HG03442 (cell line): ENCODE data around the gene INPP4B.
"Not testable (repeated sequence)": the region's sequence is repeated elsewhere in the genome, so short reads cannot be mapped to it uniquely, and the experiment has no call there.

ENCODE experiments used
- ATAC-seq: cut with Tn5 transposase; IDR thresholded peaks from one replicate; pipeline ENCODE4 v1.9.1; 2021; ENCODE audit warnings: mild to moderate bottlenecking, moderate library complexity; ENCODE audit not compliant: unreplicated experiment

Gene INPP4B

GRCh38 chr4:142551517-142552305, 294.4 kb downstream of the INPP4B start:
- no peak for ATAC-seq

DNA sequence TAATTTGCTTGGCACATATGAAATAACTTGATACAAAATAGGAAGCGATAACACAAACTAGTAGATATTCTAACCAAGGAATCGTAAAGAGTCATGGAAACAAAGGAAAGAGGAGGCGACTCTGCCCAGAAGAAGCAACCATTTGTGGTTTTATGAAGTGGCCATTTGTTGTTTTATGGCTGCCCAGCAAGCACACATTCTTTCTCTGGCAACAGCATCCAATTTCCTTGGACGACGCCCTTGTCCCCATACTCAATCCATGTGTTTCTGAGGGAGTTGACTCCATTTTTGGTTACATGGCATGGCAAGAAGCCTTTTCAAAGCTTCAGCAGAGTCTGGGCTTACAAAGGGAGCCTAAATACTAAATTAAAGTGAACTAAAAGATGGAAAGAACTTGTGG, 295.1 kb downstream of the INPP4B start:
- no peak for ATAC-seq

- ATAC-seq, result no peak
Measured at GRCh38 chr4:142549726-142550463, 296.2 kb downstream of the INPP4B start.

GRCh38 chr4:142549248-142549647, 296.9 kb downstream of the INPP4B start:
- no peak for ATAC-seq

DNA sequence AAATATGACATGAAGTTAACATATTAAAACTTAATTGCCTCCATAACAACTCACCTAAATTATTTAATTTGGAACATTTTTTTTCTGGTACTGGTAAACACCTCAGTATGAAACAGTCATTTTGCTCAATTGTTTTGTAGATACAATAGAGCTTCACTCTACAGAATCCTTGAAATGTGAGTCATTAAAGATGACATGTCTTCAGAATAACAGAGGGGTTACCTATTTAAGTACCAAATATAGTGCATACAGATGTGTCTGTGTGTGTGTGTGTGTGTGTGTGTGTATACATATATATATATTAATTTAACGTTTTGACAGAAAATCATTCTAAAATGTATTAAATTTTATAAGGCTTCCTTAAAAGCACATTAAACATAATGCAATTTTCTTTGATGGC, 297.6 kb downstream of the INPP4B start:
- no peak for ATAC-seq

DNA sequence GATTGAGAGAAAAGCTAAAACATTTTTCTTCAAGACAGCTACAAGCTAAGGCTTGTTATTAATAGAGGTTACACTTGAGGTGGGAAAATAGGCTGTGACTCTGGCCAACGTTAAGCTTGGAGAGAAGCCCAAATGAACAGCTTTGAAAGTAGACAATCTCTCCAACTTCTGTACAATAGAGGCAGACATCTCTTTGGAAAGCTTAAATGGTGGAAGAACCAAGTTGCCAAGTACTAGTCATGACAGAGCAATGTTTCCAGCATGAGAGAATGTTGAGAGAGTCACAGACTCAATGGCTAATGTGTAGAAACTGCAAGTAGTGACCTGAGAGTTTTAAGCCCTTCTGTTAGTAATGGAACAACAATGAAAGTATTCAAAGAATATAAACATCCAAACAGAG, 298.1 kb downstream of the INPP4B start:
- no peak for ATAC-seq

- ATAC-seq, result no peak
Measured at GRCh38 chr4:142544594-142544993, 301.5 kb downstream of the INPP4B start.

DNA sequence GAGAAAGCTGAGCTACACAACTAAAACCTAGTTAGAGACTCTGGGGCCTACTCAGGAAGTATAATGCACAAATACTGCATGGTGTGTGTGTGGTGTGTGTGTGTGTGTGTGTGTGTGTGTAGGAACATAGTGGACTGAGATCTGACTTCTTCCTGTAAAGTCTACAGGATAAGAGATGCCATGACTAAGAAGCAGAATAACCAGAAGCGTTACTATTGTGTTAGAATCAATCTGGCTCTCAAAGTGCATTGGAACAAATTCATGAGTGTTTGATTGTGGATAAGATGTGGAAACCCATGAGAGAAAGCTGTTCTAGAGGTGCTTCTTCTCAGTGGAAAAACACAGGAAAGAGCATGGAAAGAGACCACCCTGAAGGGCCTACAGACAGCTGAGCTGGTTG, 302.1 kb downstream of the INPP4B start:
- ATAC-seq, result no peak

- ATAC-seq, result no peak
Measured at GRCh38 chr4:142540483-142540804, 305.7 kb downstream of the INPP4B start.

GRCh38 chr4:142539796-142540482, 306.2 kb downstream of the INPP4B start:
- no peak for ATAC-seq

- no peak for ATAC-seq
Measured at GRCh38 chr4:142535009-142535408, 311.1 kb downstream of the INPP4B start.

DNA sequence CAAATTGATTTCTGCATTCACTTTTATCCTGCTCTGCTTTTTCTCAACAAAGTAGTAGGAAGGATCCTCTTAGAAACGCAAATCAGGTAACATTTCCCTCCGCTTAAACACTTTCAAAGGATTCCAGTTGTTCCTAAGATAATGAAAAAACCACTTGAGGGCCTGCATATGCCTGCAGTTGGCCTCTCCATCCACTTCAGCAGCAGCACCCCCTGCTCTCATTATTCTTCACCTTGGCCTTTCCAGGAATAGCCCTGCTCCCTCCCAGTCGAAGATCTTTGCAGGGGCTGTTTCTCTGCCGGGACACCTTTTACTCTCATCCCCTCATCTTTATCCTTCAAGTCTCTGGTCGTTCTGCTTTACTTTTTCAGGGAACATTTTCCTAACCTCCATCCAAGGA, 314.0 kb downstream of the INPP4B start:
- no peak for ATAC-seq

DNA sequence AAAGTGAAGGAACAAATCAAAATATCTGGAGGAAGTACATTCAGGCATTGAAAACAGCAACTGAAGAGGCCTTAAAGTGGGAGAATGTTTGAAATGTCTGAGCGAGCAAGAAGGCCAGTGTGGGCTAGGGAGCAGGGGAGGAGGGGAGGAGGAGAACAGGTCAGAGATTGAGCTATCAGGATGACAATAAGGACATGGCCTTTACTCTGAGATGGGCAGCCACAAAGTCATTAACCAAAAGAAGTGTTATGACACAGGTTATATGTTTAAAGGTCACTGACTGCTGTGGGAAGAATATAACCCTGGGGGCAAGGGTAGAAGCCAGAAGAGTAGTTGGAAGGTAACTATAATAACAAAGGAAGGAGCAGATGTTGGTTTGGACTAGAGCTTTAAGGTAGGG, 315.4 kb downstream of the INPP4B start:
- no peak for ATAC-seq

- no peak for ATAC-seq
Measured at GRCh38 chr4:142528433-142528832, 317.7 kb downstream of the INPP4B start.

DNA sequence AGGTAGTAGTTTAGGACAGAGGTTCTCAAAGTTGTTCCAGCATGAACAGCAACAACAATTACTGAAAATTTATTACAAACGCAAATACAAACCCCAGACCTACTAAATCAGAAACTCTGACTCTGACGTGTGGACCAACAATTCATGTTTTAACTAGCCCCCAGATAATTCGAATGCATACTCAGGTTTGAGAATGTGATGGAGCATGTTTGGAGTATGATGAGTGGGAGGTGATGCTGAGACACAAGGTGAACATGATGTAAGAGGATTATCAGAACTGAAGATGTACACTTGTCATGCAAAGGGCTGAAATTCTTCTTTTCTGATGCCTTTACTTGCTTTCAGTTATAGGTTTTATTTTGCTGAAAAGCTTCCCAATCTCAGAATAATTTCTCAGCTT, 323.0 kb downstream of the INPP4B start:
- ATAC-seq, result no peak

- no peak for ATAC-seq
Measured at GRCh38 chr4:142519342-142519741, 326.8 kb downstream of the INPP4B start.

GRCh38 chr4:142516686-142517526, 329.2 kb downstream of the INPP4B start:
- ATAC-seq, result no peak

DNA sequence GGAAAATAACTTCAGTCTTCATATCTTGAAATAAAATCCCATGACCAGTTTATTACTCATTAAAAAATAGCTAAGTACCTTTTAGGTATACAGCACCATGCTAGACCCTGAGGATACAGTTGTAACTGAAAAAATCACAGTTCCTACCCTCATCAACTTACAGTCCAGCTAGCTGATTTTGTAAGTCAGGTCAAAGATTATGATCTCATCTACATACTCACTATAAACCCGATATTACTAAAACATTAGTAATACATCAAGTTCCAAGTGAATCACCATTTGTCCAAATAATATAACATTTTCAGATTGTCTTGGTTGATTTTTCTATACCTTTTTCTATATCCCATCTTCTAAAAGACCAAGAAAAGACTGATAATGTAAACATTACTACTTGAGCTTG, 333.9 kb downstream of the INPP4B start:
- ATAC-seq, result no peak

DNA sequence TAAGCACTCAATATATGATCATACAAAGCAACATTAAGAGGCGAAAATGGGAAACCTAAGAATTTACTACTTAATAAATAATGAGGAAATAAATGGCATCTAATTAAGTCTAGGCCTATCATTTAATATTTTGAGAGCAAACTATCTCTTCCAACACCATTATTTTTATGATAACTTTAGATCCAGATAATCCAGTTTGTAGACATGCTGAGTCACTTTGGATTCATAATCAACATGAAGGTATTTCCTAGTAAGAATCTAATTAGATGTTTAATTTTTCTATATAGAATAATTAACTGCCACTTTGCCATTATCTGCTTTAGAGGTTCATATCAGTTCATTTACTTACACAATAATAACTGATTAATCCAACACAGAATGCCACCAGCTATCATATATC, 336.2 kb downstream of the INPP4B start:
- no peak for ATAC-seq

- ATAC-seq, result not testable (repeated sequence)
Measured at GRCh38 chr4:142509381-142509780, 336.7 kb downstream of the INPP4B start.

DNA sequence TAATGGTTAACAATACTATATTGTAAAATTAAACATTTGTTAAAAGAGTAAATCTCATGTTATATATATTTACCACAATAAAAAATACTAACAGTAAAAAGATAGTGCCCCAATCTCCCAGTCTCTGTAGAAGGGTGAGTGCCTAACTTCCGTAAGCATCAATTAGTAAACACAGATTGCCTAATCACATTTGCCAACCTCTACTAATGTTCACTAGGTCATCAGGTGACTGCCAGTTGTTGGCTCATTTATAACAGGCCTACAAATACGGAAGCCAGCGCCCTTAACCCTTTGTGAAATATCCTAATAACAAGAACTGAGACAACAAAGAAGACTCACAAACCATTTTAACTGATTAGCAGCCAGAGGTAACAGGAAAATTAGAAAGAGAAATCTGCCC, 345.1 kb downstream of the INPP4B start:
- no peak for ATAC-seq
